ENCODE results near the gene C1orf210. TPM values are rescaled to one million over a fixed set of nuclear protein-coding genes. Genes with fewer than 3 reads are reported as not detected.

Gene C1orf210
- total RNA-seq, 1 experiment from 2014 or later = 12.8 TPM

GRCh38 chr1:43253173-43253572 is 32.2 kb downstream of the C1orf210 start:
- peaks cover 58% of the 10 kb centered on the region for H3K27me3 Mint-ChIP-seq (ENCODE audit: low read depth)
- peaks cover 24% of the 10 kb centered on the region for H3K36me3 Mint-ChIP-seq
- H3K9me3 Mint-ChIP-seq = peaks cover 55% of the 10 kb centered on the region
- no peak overlapping the region; the same call in 1 of the 2 replicates for H3K27ac Mint-ChIP-seq
- H3K4me3 Mint-ChIP-seq = no peak overlapping the region
- ChIA-PET POLR2A (no interaction called here), CTCF (no interaction called here)
- ATAC-seq (no peak), DNase-seq (ENCODE audit: low spot score) (no peak)
- TF ChIP-seq, protein P1, sequence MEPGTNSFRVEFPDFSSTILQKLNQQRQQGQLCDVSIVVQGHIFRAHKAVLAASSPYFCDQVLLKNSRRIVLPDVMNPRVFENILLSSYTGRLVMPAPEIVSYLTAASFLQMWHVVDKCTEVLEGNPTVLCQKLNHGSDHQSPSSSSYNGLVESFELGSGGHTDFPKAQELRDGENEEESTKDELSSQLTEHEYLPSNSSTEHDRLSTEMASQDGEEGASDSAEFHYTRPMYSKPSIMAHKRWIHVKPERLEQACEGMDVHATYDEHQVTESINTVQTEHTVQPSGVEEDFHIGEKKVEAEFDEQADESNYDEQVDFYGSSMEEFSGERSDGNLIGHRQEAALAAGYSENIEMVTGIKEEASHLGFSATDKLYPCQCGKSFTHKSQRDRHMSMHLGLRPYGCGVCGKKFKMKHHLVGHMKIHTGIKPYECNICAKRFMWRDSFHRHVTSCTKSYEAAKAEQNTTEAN (CRISPR knock-in tag; IDR thresholded peaks at IDR 0.05) = no peak
- TF ChIP-seq EMX1 (CRISPR knock-in tag; IDR thresholded peaks at IDR 0.05) (no peak), ZNF232 (CRISPR knock-in tag; IDR thresholded peaks at IDR 0.05) (no peak), GTF2I (CRISPR knock-in tag; conservative IDR thresholded peaks at IDR 0.05) (no peak), IRF1 (CRISPR knock-in tag; IDR thresholded peaks at IDR 0.05) (no peak), HMGA2 (CRISPR knock-in tag; IDR thresholded peaks at IDR 0.05) (no peak)
- TF ChIP-seq, protein P2, sequence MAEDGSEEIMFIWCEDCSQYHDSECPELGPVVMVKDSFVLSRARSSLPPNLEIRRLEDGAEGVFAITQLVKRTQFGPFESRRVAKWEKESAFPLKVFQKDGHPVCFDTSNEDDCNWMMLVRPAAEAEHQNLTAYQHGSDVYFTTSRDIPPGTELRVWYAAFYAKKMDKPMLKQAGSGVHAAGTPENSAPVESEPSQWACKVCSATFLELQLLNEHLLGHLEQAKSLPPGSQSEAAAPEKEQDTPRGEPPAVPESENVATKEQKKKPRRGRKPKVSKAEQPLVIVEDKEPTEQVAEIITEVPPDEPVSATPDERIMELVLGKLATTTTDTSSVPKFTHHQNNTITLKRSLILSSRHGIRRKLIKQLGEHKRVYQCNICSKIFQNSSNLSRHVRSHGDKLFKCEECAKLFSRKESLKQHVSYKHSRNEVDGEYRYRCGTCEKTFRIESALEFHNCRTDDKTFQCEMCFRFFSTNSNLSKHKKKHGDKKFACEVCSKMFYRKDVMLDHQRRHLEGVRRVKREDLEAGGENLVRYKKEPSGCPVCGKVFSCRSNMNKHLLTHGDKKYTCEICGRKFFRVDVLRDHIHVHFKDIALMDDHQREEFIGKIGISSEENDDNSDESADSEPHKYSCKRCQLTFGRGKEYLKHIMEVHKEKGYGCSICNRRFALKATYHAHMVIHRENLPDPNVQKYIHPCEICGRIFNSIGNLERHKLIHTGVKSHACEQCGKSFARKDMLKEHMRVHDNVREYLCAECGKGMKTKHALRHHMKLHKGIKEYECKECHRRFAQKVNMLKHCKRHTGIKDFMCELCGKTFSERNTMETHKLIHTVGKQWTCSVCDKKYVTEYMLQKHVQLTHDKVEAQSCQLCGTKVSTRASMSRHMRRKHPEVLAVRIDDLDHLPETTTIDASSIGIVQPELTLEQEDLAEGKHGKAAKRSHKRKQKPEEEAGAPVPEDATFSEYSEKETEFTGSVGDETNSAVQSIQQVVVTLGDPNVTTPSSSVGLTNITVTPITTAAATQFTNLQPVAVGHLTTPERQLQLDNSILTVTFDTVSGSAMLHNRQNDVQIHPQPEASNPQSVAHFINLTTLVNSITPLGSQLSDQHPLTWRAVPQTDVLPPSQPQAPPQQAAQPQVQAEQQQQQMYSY (CRISPR knock-in tag; IDR thresholded peaks at IDR 0.05) = no peak
- no peaks in the 10 kb centered on the region for H3K4me1 Mint-ChIP-seq

DNA sequence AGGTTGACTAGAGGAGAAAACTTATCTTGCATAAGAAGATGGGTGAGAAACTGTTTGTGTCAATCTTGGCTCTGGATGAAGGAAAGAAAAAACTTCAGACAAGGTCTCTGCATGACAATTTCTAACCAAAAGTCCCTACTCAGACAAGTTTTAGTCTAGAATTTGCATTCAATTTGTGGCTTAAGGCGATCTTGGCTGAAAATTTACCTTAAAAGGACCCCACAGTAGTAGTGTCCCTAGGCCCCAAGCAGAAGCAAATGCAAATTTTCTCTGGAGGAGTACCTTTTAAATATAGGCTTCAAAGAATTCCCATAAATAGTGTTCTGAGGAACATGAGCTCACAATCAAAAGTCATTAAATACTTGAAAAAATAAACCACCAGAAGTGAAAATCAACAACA is 33.2 kb downstream of the C1orf210 start:
- TF ChIP-seq ESRRA (CRISPR knock-in tag; IDR thresholded peaks at IDR 0.05; ENCODE audit: borderline replicate concordance) (no peak), FOXJ3 (CRISPR knock-in tag; IDR thresholded peaks at IDR 0.05; ENCODE audit: borderline replicate concordance) (no peak), ATF1 (CRISPR knock-in tag; IDR thresholded peaks at IDR 0.05) (no peak), TCF7 (CRISPR knock-in tag; IDR thresholded peaks at IDR 0.05; ENCODE audit: low read depth) (no peak), ZNF423 (CRISPR knock-in tag; IDR thresholded peaks at IDR 0.05) (no peak), NR2C2 (CRISPR knock-in tag; IDR thresholded peaks at IDR 0.05) (no peak), ELF4 (CRISPR knock-in tag; IDR thresholded peaks at IDR 0.05; ENCODE audit: low read depth) (no peak), EMX1 (CRISPR knock-in tag; IDR thresholded peaks at IDR 0.05) (no peak), MXD4 (CRISPR knock-in tag; IDR thresholded peaks at IDR 0.05; ENCODE audit: borderline replicate concordance) (no peak), NR3C1 (CRISPR knock-in tag; conservative IDR thresholded peaks at IDR 0.05; ENCODE audit: low read depth) (no peak), IRF2 (CRISPR knock-in tag; IDR thresholded peaks at IDR 0.05; ENCODE audit: borderline replicate concordance, low read depth) (no peak), RELA (CRISPR knock-in tag; IDR thresholded peaks at IDR 0.05; ENCODE audit: borderline replicate concordance) (no peak), GTF2I (CRISPR knock-in tag; conservative IDR thresholded peaks at IDR 0.05) (no peak), PRRX2 (CRISPR knock-in tag; IDR thresholded peaks at IDR 0.05) (no peak), RORB (CRISPR knock-in tag; IDR thresholded peaks at IDR 0.05) (no peak)
- TF ChIP-seq, protein P3, sequence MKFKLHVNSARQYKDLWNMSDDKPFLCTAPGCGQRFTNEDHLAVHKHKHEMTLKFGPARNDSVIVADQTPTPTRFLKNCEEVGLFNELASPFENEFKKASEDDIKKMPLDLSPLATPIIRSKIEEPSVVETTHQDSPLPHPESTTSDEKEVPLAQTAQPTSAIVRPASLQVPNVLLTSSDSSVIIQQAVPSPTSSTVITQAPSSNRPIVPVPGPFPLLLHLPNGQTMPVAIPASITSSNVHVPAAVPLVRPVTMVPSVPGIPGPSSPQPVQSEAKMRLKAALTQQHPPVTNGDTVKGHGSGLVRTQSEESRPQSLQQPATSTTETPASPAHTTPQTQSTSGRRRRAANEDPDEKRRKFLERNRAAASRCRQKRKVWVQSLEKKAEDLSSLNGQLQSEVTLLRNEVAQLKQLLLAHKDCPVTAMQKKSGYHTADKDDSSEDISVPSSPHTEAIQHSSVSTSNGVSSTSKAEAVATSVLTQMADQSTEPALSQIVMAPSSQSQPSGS (CRISPR knock-in tag; IDR thresholded peaks at IDR 0.05; ENCODE audit: borderline replicate concordance, low read depth) = no peak
- TF ChIP-seq, protein P4, sequence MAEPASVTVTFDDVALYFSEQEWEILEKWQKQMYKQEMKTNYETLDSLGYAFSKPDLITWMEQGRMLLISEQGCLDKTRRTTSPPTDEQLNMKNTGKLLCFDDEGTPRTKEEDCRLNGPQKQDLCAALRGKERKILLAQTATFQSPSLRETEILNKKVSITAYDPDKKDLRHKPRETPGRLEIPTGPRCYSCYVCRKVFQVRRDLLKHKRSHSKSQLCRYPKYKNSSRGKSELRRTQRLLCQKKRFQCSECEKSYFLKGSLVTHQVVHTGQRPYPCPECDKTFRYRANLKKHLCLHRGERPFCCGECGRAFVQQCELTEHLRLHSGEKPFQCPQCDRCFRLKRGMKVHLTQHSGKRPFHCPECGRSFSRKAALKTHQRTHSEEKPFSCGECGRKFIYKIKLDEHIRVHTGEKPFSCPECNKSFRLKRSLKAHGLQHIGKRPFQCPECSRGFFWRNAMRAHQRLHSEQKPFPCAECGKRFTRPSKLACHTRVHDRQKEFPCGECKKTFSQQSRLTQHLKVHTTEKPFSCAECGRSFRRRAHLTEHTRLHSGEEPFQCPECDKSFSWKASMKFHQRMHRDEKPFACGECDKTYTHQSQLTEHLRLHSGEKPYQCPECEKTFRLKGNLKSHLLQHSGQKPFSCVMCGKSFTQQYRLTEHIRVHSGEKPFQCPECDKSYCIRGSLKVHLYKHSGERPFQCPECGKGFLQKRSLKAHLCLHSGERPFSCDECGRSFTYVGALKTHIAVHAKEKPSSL (CRISPR knock-in tag; conservative IDR thresholded peaks at IDR 0.05) = no peak
- TF ChIP-seq, protein P5, sequence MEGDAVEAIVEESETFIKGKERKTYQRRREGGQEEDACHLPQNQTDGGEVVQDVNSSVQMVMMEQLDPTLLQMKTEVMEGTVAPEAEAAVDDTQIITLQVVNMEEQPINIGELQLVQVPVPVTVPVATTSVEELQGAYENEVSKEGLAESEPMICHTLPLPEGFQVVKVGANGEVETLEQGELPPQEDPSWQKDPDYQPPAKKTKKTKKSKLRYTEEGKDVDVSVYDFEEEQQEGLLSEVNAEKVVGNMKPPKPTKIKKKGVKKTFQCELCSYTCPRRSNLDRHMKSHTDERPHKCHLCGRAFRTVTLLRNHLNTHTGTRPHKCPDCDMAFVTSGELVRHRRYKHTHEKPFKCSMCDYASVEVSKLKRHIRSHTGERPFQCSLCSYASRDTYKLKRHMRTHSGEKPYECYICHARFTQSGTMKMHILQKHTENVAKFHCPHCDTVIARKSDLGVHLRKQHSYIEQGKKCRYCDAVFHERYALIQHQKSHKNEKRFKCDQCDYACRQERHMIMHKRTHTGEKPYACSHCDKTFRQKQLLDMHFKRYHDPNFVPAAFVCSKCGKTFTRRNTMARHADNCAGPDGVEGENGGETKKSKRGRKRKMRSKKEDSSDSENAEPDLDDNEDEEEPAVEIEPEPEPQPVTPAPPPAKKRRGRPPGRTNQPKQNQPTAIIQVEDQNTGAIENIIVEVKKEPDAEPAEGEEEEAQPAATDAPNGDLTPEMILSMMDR (IDR thresholded peaks at IDR 0.05) = no peak
- DNase-seq (ENCODE audit: low spot score) (no peak), ATAC-seq (no peak)
- ChIA-PET POLR2A (no interaction called here), CTCF (no interaction called here)
- H3K4me1 Mint-ChIP-seq = no peaks in the 10 kb centered on the region
- H3K27ac Mint-ChIP-seq = no peak overlapping the region
- H3K27me3 Mint-ChIP-seq (ENCODE audit: low read depth) = peaks cover 54% of the 10 kb centered on the region
- peaks cover 26% of the 10 kb centered on the region for H3K36me3 Mint-ChIP-seq
- H3K4me3 Mint-ChIP-seq = no peak overlapping the region
- peaks cover 54% of the 10 kb centered on the region for H3K9me3 Mint-ChIP-seq
